B cell (primary cell): ENCODE results near the gene ZMPSTE24. TPM values are rescaled to one million over a fixed set of nuclear protein-coding genes. Genes with fewer than 3 reads are reported as not detected.

Experiments used
- ATAC-seq: fragments of 200-7000 bp; cut with Tn5 transposase; one replicate; pipeline ENCODE4 v1.10.0; 2021; ENCODE audit warnings: low read depth, mild to moderate bottlenecking, moderate number of reproducible peaks, moderate library complexity
- CTCF ChIA-PET: fragments of 350-600 bp; sonication (Branson Sonifier 250); formaldehyde crosslinking; loops from one replicate; lab custom pipeline; 2021; ENCODE audit warnings: antibody characterized with exemption, inconsistent platforms; lab: Charles Lee
- POLR2A ChIA-PET: fragments of 350-600 bp; sonication (Branson Sonifier 250); formaldehyde crosslinking; loops from one replicate; lab custom pipeline; 2021; ENCODE audit warnings: antibody characterized with exemption; lab: Charles Lee
- DNase-seq: peaks from one replicate; pipeline ENCODE4 v3.0.0; 2013
- H2AFZ ChIP-seq: 2 replicates; pipeline ENCODE4 v1.6.1; 2012; ENCODE audit warnings: mild to moderate bottlenecking, low read depth, low read length; ENCODE audit not compliant: insufficient read depth, poor library complexity, severe bottlenecking
- H3K27ac ChIP-seq, 2 donors: 1 replicate in 1 of 2; 2 replicates in 1 of 2; pipeline ENCODE4 v1.5.1; 2012 to 2013; ENCODE audit warnings: low read length in 2 of 2, mild to moderate bottlenecking in 2 of 2, moderate library complexity in 1 of 2
- H3K27me3 ChIP-seq, 4 experiments: fragments of 200-600 bp in 1 of 4; sonication (generic) in 1 of 4; replicated peaks in 1 of 4; 1 replicate in 2 of 4; 2 replicates in 2 of 4; pipeline versions ENCODE4 v1.6.1 to v1.7.0; 2013 to 2016; ENCODE audit warnings: low read length in 3 of 4, mild to moderate bottlenecking in 2 of 4, mixed read lengths in 1 of 4, moderate library complexity in 1 of 4; ENCODE audit not compliant: insufficient read depth in 4 of 4, control insufficient read depth in 3 of 4; ENCODE audit errors: control extremely low read depth in 1 of 4
- H3K36me3 ChIP-seq, 2 experiments: replicated peaks in 1 of 2; 1 replicate in 1 of 2; 2 replicates in 1 of 2; pipeline versions ENCODE4 v1.6.1 to v1.7.1; 2013; ENCODE audit warnings: low read length in 1 of 2; ENCODE audit not compliant: insufficient read depth in 2 of 2, control insufficient read depth in 1 of 2; ENCODE audit errors: control extremely low read depth in 1 of 2, extremely low read depth in 1 of 2
- H3K4me1 ChIP-seq, 2 donors: fragments of 200-600 bp in 1 of 2; sonication (generic) in 1 of 2; 1 replicate in 1 of 2; 2 replicates in 1 of 2; pipeline versions ENCODE4 v1.5.1 to v1.6.1; 2013 to 2017; ENCODE audit warnings: low read length in 2 of 2; ENCODE audit not compliant: control insufficient read depth in 2 of 2, insufficient read depth in 2 of 2
- H3K4me2 ChIP-seq: replicated peaks from 2 replicates; pipeline ENCODE3; 2012; ENCODE audit warnings: mild to moderate bottlenecking, low read depth, low read length; ENCODE audit not compliant: poor library complexity, severe bottlenecking
- H3K4me3 ChIP-seq, 5 experiments: fragments of 200-600 bp in 1 of 5; sonication (generic) in 1 of 5; 1 replicate in 3 of 5; 2 replicates in 2 of 5; pipeline versions ENCODE4 v1.5.1 to v1.7.0; 2011 to 2016; ENCODE audit warnings: low read length in 4 of 5, mild to moderate bottlenecking in 4 of 5, low read depth in 2 of 5, control low read depth in 1 of 5, moderate library complexity in 1 of 5; ENCODE audit not compliant: insufficient read depth in 1 of 5; ENCODE audit errors: control extremely low read depth in 1 of 5, extremely low read depth in 1 of 5
- H3K79me2 ChIP-seq: fragments of 200-600 bp; sonication (generic); one replicate; pipeline ENCODE4 v1.6.0; 2016; ENCODE audit warnings: low read length; ENCODE audit not compliant: control insufficient read depth, insufficient read depth
- H3K9ac ChIP-seq: fragments of 200-600 bp; sonication (generic); 2 replicates; pipeline ENCODE4 v1.6.1; 2017; ENCODE audit warnings: mild to moderate bottlenecking, low read length, moderate library complexity
- H3K9me3 ChIP-seq, 3 donors: one replicate each; pipeline versions ENCODE4 v1.6.1 to v1.7.1; 2013; ENCODE audit warnings: low read length in 2 of 3; ENCODE audit not compliant: control insufficient read depth in 2 of 3, insufficient read depth in 1 of 3; ENCODE audit errors: control extremely low read depth in 1 of 3
- H4K20me1 ChIP-seq: 2 replicates; pipeline ENCODE4 v1.6.0; 2012; ENCODE audit warnings: mild to moderate bottlenecking, low read length; ENCODE audit not compliant: insufficient read depth, control insufficient read depth, poor library complexity, severe bottlenecking
- H3K27ac Mint-ChIP-seq: one replicate; pipeline ENCODE4 v1.8.0; 2021; ENCODE audit warnings: mixed read lengths
- H3K27me3 Mint-ChIP-seq: one replicate; pipeline ENCODE4 v1.8.0; 2021; ENCODE audit warnings: mixed read lengths
- H3K4me1 Mint-ChIP-seq: one replicate; pipeline ENCODE4 v1.8.0; 2021; ENCODE audit warnings: mixed read lengths
- H3K4me3 Mint-ChIP-seq: one replicate; pipeline ENCODE4 v1.8.0; 2021; ENCODE audit warnings: mixed read lengths
- H3K9me3 Mint-ChIP-seq: one replicate; pipeline ENCODE4 v1.8.0; 2022; ENCODE audit warnings: mixed read lengths; ENCODE audit not compliant: insufficient read depth
- EZH2 ChIP-seq: IDR thresholded peaks from 2 replicates; pipeline ENCODE4 v1.6.1; 2012; ENCODE audit warnings: borderline replicate concordance, low read depth, mild to moderate bottlenecking, moderate library complexity, low read length; ENCODE audit not compliant: insufficient read depth, poor library complexity, severe bottlenecking
- WGBS: methylation state at CpG from one replicate; pipeline ENCODE4 v1.1.5; 2013; ENCODE audit warnings: missing lambda C conversion rate; ENCODE audit not compliant: insufficient coverage; 5-methylcytosine and 5-hydroxymethylcytosine counted together
- intact Hi-C: fragments of 100-400 bp; cut with micrococcal nuclease; formaldehyde crosslinking; loops from one replicate; pipeline ENCODE4 v1.10.0; 2022
- polyA plus RNA-seq: library from polyadenylated mRNA; depleted of rRNA; stranded (reverse); fragments of >200 nt; gene quantifications from 2 replicates; pipeline ENCODE4 v1.2.3, GENCODE V29; 2012
- total RNA-seq, 2 donors: library from RNA; stranded (reverse); fragments of 120-200 nt in 1 of 2; gene quantifications; 1 replicate in 1 of 2; 2 replicates in 1 of 2; pipeline versions ENCODE4 v1.2.3 to v1.2.4, GENCODE V29; 2013 to 2022
- TF ChIP-seq, protein P1 (sequence below): fragments of 200-600 bp; IDR thresholded peaks from one replicate; pipeline ENCODE4 v1.8.0; 2022; ENCODE audit warnings: antibody characterized with exemption, mild to moderate bottlenecking

ZMPSTE24 gene
- total and polyA plus RNA-seq, 2 donors (not counting 1 experiment from before 2014, with no cell fraction given): 3.5 to 18.5 TPM

DNA sequence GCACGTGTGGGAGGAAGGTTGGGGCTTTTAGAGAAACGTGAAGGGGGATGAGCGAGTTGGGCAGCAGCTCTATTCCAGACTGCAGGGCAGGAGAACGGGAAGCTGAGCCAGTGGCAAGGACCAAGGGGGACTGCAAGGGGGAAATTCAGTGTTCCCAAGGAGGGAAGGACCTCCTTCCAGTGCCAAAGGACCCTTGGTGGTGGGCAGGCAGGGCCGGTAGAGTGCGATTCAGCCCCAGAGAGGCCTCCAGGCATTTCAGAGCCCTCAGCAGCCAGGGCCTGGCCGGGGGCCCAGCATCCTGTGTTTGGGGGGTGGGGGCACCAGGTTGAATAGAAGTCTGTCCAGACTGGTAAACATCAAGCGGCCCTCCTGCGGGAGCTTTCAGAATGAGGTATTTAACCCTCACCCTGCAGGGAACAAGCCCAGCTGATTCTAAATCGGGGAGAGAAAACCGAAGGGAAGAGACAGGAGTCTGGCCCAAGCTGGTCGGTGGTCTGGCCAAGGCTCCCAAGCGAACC is 56.7 kb downstream of the ZMPSTE24 start:
- Histone ChIP-seq H3K4me3 (peak overlapping the region in 4 of 5 experiments; percentile 30 to 78 (median 38)), H3K27me3 (peaks cover 0 to 3% (median 1%) of the 10 kb centered on the region in 4 experiments), H3K9me3 (no peaks in the 10 kb centered on the region), H3K4me2 (peak overlapping the region; percentile 97), H3K79me2 (no peaks in the 10 kb centered on the region), H4K20me1 (no peaks in the 10 kb centered on the region), H3K36me3 (no peaks in the 10 kb centered on the region), H2AFZ (peak overlapping the region; percentile 93), H3K4me1 (peaks cover 41 to 59% of the 10 kb centered on the region in 2 donors), H3K27ac (peak overlapping the region in 1 of 2 donors; percentile 38), H3K9ac (peak overlapping the region; percentile 74)
- Mint-ChIP-seq H3K9me3 (no peaks in the 10 kb centered on the region), H3K4me3 (peak overlapping the region; percentile 92), H3K27me3 (peaks cover 5% of the 10 kb centered on the region), H3K27ac (peak overlapping the region; percentile 76), H3K4me1 (peaks cover 57% of the 10 kb centered on the region)
- DNase-seq (peak; percentile 31), ATAC-seq (no peak)
- CTCF ChIA-PET: interaction anchor here (0.6 to 10.2 kb wide), 31 partner anchors 9 to 375 kb away, joined by 3 to 132 read pairs (median 4); no protein-coding TSS in a partner anchor
- TF ChIP-seq EZH2: no peak
- TF ChIP-seq, protein P1, sequence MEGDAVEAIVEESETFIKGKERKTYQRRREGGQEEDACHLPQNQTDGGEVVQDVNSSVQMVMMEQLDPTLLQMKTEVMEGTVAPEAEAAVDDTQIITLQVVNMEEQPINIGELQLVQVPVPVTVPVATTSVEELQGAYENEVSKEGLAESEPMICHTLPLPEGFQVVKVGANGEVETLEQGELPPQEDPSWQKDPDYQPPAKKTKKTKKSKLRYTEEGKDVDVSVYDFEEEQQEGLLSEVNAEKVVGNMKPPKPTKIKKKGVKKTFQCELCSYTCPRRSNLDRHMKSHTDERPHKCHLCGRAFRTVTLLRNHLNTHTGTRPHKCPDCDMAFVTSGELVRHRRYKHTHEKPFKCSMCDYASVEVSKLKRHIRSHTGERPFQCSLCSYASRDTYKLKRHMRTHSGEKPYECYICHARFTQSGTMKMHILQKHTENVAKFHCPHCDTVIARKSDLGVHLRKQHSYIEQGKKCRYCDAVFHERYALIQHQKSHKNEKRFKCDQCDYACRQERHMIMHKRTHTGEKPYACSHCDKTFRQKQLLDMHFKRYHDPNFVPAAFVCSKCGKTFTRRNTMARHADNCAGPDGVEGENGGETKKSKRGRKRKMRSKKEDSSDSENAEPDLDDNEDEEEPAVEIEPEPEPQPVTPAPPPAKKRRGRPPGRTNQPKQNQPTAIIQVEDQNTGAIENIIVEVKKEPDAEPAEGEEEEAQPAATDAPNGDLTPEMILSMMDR: no peak
- 59% methylated on average over 11 of the region's 13 CpGs for WGBS
- POLR2A ChIA-PET: interaction anchor here (0.6 to 1.8 kb wide), 5 partner anchors 24 to 582 kb away, joined by 3 to 4 read pairs (median 4); partner anchors contain the start of gene RLF
- intact Hi-C loops: loop anchor here (1.0 to 2.0 kb wide), 3 partner anchors 56 to 162 kb away; partner anchors contain the start of genes SMAP2 and ZMPSTE24
